ENCODE measurements around the gene CFAP100. TPM values are rescaled to one million over a fixed set of nuclear protein-coding genes. Genes with fewer than 3 reads are reported as not detected.

CFAP100 gene
- total and polyA plus RNA-seq, 10 of the 15 experiments (the other 5 are each of a cell fraction or from before 2014, with no cell fraction given), result 0.04 to 0.27 TPM; not detected in 8

- SMC1A ChIA-PET (ENCODE audit: uncharacterized antibody, unreplicated experiment), result no interaction called here
- FAIRE-seq (no peak), DNase-seq (ENCODE audit: low read depth, low spot score) (no peak), ATAC-seq (no peak)
- H3K9me3 ChIP-seq (replicated peaks; ENCODE audit: control insufficient read depth, insufficient read depth, low read length), result peaks cover 3% of the 10 kb centered on the region; the same call in 1 of the 3 replicates
- RAD21 ChIA-PET (ENCODE audit: unreplicated experiment), result no interaction called here
- CTCF ChIA-PET, result no interaction called here
- H3K36me3 ChIP-seq (ENCODE audit: control insufficient read depth in 2 of 2, insufficient read depth in 2 of 2, low read length in 1 of 2), result no peaks in the 10 kb centered on the region
- BruUV-seq (replicated peaks), result no TSS peak
- intact Hi-C loops (cut with micrococcal nuclease; ENCODE audit: unreplicated experiment), result no loop called here
- H3K4me1 ChIP-seq (ENCODE audit: control insufficient read depth, insufficient read depth, low read length), result peaks cover 8% of the 10 kb centered on the region; the same call in 1 of the 2 replicates
- H3K27ac ChIP-seq (ENCODE audit: control insufficient read depth, insufficient read depth), result no peak overlapping the region
- TF ChIP-seq ZBTB33 (IDR thresholded peaks at IDR 0.05) (no peak), CBX3 (IDR thresholded peaks at IDR 0.05; ENCODE audit: borderline replicate concordance, low read depth) (no peak), TCF3 (IDR thresholded peaks at IDR 0.05; ENCODE audit: borderline replicate concordance, insufficient read depth, low read depth, low read length) (no peak), GABPA (IDR thresholded peaks at IDR 0.05; ENCODE audit: low read depth) (no peak), KAT2A (conservative IDR thresholded peaks at IDR 0.05; ENCODE audit: control insufficient read depth, low read depth, low read length) (no peak), NRF1 (conservative IDR thresholded peaks at IDR 0.05; ENCODE audit: low read depth, low read length) (no peak), KDM1A (IDR thresholded peaks at IDR 0.05; ENCODE audit: borderline replicate concordance) (no peak), RBBP5 (conservative IDR thresholded peaks at IDR 0.05) (no peak), CHD2 (IDR thresholded peaks at IDR 0.05; ENCODE audit: borderline replicate concordance, low read depth, low read length) (no peak), HDAC2 (IDR thresholded peaks at IDR 0.05) (no peak), JUND (IDR thresholded peaks at IDR 0.05; ENCODE audit: low read depth, low read length) (no peak), BRCA1 (IDR thresholded peaks at IDR 0.05; ENCODE audit: low read depth, low read length) (no peak), USF1 (IDR thresholded peaks at IDR 0.05; ENCODE audit: borderline replicate concordance, extremely low read length, insufficient read depth, low read depth, low read length) (no peak), NFYA (IDR thresholded peaks at IDR 0.05; ENCODE audit: borderline replicate concordance, low read depth, low read length) (no peak), ZZZ3 (IDR thresholded peaks at IDR 0.05; ENCODE audit: control insufficient read depth, insufficient read length, low read depth) (no peak)
- 55% methylated on average over 11 of the region's 12 CpGs for WGBS (ENCODE audit: insufficient coverage, insufficient replicate concordance, low lambda C conversion rate, missing lambda C conversion rate)
- no peak overlapping the region for H2AFZ ChIP-seq (ENCODE audit: control insufficient read depth, low read depth, low read length)
- no peak overlapping the region for H3K4me3 ChIP-seq
- POLR2A ChIA-PET, result no interaction called here
- peaks cover 0 to 2% of the 10 kb centered on the region in 2 experiments; a peak in 2 of 4 replicates for H3K27me3 ChIP-seq (replicated peaks in 1 of 2; ENCODE audit: control insufficient read depth in 2 of 2, insufficient read depth in 2 of 2, low read length in 1 of 2)
- H3K9ac ChIP-seq (ENCODE audit: control insufficient read depth, insufficient read depth, low read length), result no peak overlapping the region
- H4K20me1 ChIP-seq (ENCODE audit: control insufficient read depth, insufficient read depth), result no peaks in the 10 kb centered on the region
- no peaks in the 10 kb centered on the region for H3K79me2 ChIP-seq (ENCODE audit: control insufficient read depth, insufficient read depth, low read length)
- no peak overlapping the region for H3K4me2 ChIP-seq (ENCODE audit: control insufficient read depth, insufficient read depth)
- in situ Hi-C loops (cut with MboI), result no loop called here
These were observed 8.1 kb downstream of the CFAP100 start for GRCh38 chr3:126402666-126403302.

Measured in GM12878 (cell line).